ENCODE data around the gene POFUT1.

Gene POFUT1

DNA sequence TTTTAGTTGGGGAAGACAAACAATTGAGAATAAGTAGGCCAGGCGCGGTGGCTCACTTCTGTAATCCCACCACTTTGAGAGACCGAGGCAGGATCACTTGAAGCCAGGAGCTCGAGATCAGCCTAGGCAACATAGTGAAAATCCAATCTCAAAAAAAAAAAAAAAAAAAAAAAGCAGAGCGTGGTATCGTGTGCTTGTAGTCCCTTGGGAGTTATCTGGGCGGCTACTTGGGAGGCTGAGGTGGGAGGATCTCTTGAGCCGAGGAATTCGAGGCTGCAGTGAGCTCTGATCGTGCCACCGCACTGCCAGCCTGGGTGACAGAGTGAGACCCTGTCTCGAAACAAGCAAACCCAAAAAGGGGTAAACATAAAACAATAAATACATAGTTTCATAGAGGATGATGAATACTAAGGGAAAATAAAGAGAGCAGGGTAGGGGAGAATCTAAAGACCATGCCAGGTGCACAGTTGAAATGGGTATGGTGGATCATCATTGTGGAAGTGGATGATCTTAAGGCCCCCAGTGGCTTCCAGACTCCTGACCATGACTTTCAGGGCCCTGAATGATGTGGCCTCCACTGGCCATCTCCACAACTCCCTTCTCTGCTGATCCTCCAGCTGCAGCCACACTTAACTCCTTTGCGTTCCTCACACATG, 947 bp downstream of the POFUT1 start:
- no peak for DNase-seq

GRCh38 chr20:32209850-32210605, 2.3 kb downstream of the POFUT1 start:
- no peak for DNase-seq

DNA sequence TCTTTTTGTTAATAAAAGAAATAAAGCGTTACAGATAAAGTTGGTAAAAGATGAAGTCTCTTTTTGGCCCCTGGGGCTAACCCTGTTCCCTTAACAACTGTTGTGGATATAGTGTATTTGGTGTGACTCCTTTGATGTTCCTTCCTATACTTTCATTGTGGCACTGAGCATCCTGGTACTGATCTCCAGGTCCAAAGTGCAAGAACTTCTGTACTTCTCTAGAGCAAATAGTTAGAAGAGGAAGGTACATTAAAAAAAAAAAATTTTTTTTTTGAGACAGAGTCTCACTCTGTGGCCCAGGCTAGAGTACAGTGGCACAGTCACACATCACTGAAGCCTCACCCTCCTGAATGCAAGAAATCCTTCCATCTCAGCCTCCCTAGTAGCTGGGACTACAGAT, 6.2 kb downstream of the POFUT1 start:
- DNase-seq = no peak

DNA sequence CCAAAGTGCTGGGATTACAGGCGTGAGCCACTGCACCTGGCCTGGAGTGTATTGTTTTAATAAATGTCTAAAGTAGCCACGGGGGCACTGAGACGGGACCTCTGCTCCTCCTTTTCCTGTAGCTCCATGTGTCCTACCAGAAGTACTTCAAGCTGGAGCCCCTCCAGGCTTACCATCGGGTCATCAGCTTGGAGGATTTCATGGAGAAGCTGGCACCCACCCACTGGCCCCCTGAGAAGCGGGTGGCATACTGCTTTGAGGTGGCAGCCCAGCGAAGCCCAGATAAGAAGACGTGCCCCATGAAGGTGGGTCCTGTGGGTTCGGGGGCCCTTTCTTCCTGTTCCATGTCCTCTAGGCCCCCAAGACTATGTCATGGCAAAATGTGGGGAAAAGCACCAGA, 7.5 kb downstream of the POFUT1 start:
- DNase-seq = no peak

DNA sequence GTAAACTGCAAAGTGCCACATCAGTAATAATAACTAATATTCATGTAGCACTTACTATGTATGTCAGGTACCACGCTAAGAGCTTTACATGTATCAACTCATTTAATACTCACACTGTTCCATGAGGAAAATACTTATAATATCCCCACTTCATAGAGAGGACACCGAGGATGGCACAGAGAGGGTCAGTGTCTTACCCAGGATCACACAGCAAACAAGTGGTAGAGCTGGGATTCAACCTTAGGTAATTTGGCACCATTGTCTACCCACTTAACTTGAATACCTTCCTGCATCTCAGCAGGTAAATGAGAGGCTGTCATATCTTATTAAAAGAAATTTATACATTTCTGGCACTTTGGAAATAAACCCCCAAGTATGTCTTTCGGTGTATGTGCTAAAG, 8.0 kb downstream of the POFUT1 start:
- DNase-seq = no peak

- no peak for DNase-seq
Observed at GRCh38 chr20:32216179-32217142, 8.8 kb downstream of the POFUT1 start.

DNA sequence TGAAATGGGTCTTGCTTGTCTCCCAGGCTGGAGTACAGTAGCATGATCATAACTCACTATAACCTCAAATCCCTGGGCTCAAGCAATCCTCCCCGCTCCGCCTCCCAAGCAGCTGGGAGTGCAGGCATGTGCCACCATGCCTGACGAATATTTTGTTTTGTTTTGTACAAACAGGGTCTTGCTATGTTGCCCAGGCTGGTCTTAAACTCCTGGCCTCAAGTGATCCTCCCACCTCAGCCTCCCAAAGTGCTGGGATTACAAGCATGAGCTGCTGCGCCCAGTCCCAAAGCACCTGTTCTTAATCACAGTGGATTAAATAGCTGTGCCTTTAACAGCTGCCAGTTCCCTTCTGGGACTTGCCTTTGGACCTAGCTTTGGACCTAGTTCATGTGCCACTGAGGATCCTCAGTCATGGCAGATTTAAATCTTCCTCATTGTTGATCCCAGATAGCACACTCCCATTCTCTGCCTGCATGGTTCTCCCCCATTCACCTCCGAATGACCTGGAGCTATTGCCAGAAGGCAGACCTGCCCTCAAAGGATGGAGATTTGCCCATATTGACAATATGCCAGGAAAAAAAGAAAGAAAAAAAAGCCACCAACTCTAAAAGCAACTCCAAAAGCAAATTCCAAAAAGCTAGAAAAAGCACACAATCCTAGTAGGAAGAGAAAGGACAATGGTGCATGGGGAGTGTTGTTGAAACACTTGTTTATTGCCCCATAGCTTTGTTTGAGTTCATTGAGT, 10.6 kb downstream of the POFUT1 start:
- DNase-seq = no peak

DNA sequence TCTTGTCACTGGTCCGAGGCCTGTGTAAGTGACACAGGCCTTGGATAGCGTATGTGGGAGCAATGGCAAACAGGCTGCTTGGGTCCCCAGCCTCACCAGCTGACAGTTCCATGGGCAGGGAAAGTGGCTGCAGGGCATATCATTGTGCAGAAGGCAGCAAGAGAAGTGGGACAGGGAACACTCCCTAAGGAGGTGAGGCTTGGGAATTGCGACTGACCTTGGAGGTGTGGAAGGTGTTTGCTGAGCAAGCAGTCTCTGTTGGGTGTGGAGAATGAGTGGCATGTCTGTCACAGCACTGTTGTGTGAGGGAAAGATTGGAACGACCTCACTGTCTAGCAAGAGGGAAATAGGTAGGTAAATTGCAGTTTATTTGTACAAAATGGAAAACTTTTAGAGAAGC, 16.8 kb downstream of the POFUT1 start:
- no peak for DNase-seq

DNA sequence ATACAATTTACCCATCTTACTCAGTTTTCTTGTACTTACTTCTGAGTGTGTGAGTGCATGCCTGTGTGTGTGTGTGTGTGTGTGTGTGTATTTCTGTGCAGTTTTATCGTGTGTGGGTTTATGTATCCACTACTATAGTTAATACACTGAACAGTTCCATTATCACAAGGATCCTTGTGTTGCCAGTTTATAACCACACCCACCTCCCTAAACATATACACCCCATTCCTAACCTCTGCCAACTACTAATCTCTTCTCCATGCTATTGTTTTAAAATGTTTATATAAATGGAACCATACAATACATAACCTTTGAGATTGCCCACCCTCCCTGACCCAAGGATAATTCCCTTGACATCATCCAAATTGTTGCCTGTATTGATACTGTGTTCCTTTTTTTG, 18.7 kb downstream of the POFUT1 start:
- DNase-seq = no peak

- DNase-seq = no peak
Observed at GRCh38 chr20:32227306-32227705, 19.6 kb downstream of the POFUT1 start.

- no peak for DNase-seq
Observed at GRCh38 chr20:32227744-32228688, 20.3 kb downstream of the POFUT1 start.

DNA sequence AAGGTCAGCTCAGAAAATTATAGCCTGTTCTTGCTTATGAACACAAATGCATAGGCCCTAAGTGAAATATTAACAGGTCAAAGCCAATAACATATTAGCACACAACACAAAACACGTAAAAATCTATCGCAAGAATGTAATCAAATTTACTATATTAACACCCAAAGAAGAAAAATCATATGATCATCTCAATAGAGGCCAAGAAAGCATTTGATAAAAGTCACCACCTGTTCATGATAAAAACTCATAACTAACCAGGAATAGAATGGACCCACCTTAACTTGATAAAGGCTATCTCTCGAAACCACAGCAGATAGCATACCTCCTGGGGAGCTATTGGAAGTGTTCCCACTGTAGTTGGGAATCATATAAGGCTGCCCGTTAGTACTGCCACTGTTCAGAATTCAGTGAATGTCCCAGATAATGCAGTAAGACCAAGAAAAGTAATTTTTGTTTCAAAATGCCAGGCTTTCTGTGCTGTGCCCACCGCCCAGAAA, 21.6 kb downstream of the POFUT1 start:
- no peak for DNase-seq

DNA sequence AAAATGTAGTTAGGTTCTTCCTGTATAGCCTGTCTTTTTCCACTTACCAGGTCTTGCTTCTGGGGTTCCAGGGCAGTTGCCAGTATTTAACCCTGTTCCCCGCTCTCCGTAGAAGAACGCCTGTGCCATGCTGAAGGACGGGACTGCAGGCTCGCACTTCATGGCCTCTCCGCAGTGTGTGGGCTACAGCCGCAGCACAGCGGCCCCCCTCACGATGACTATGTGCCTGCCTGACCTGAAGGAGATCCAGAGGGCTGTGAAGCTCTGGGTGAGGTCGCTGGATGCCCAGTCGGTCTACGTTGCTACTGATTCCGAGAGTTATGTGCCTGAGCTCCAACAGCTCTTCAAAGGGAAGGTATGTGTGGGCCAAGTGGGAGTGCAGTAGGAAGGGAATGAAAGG, 23.0 kb downstream of the POFUT1 start:
- DNase-seq = no peak

DNA sequence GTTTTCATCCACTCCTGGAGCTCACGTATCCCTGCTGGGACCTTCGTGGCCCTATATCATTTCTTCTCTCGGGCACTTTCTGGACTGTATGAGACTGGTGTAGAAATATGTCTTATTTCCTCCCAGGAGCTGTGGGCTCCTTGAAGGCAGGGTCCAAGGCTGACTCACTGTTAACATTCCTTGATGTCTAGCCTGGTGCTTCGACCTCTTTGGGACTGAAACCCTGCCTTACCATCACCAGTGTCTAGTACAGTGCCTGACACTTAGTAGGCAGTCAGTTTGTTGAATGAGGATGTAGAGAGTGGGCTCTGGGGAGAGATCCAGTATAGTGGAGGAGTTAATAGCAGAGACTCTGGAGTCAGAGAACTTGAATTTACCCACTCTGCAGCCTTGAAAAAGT, 23.6 kb downstream of the POFUT1 start:
- no peak for DNase-seq

- no peak for DNase-seq
Observed at GRCh38 chr20:32231847-32232246, 24.2 kb downstream of the POFUT1 start.

- no peak for DNase-seq
Observed at GRCh38 chr20:32232326-32232886, 24.7 kb downstream of the POFUT1 start.

DNA sequence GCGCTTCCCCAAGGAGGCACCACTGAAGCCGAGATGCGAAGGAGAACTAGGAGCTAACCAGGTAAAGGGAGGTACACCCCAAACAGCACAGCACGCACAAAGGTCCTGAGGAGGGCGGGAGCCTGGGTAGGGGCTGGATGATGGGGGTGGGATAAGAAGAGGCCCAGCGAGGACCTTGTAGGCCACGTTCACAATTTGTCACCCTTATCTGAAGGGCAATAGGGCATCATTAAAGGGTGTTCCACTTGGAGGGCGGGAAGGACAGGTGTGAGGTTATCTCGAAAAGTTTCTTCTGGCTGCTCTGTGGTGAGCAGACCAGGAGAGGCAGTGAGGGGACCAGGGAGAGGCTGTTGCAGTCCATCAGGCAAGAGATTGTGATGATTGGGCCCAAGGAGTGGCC, 25.6 kb downstream of the POFUT1 start:
- DNase-seq = no peak

GRCh38 chr20:32234135-32234808, 26.6 kb downstream of the POFUT1 start:
- no peak for DNase-seq

DNA sequence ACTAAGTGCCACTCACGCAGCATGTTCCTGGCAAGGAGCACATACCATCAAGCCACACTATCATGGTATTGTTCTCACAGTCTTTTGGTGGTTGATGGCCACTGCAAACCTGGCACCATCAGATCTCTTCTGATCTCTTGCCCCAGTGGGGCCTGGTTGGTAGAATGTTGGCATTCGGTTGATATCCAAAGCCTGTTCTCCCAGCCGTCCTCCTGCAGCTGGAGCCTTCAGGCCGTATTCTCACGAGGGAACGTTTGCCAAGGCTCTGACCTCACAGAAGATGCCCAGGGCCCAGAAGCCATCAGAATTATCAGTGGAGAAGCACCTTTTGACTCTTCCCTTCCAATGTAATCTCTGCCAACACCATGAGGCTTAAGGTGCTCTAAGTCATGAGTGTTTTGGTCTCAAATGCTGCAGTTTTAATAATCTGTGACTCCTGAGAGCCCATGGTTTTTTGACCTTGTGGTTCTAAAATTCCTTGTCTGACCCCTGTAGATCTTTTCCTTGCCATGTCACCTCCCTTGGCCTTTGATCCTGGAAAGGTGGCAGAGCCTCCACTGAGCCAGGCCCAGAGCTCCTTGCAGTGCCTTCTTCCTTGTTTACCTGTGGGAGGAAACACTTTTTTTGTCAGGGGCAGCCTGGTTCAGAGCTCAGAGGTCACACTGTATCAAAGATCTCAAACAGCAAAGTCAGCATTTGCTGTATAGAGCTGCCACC, 27.8 kb downstream of the POFUT1 start:
- no peak for DNase-seq

GRCh38 chr20:32236048-32236533, 28.4 kb downstream of the POFUT1 start:
- no peak for DNase-seq
